Breast epithelium (tissue), 4 donors: ENCODE data around the gene RAET1G. TPM values are rescaled to one million over a fixed set of nuclear protein-coding genes. Genes with fewer than 3 reads are reported as not detected.
A peak's percentile ranks its signal among the peaks of the same experiment; 100 is the strongest.
"Not testable (repeated sequence)": the region's sequence is repeated elsewhere in the genome, so short reads cannot be mapped to it uniquely, and the experiment has no call there.

Experiments used
- DNase-seq, 2 donors: peaks; one replicate each; pipeline ENCODE4 v3.0.0-alpha.2; 2019; ENCODE audit warnings: low spot score in 2 of 2
- H3K27ac ChIP-seq, 2 donors: fragments of 200-600 bp; sonication (generic) in 1 of 2; one replicate each; pipeline ENCODE4 v1.5.1; 2016 to 2019; ENCODE audit warnings: mild to moderate bottlenecking in 1 of 2
- H3K27me3 ChIP-seq, 2 donors: fragments of 200-600 bp; sonication (generic) in 1 of 2; one replicate each; pipeline versions ENCODE4 v1.5.1 to v1.6.0; 2017 to 2019; ENCODE audit warnings: control low read depth in 1 of 2, mild to moderate bottlenecking in 1 of 2
- H3K36me3 ChIP-seq: fragments of 200-600 bp; one replicate; pipeline ENCODE4 v1.5.1; 2019
- H3K4me1 ChIP-seq, 2 donors: fragments of 200-600 bp; sonication (generic); one replicate each; pipeline ENCODE4 v1.5.1; 2016 to 2019; ENCODE audit warnings: control low read depth in 1 of 2
- H3K4me3 ChIP-seq, 3 donors: fragments of 200-600 bp; sonication (generic); 1 replicate in 2 of 3; 2 replicates in 1 of 3; pipeline ENCODE4 v1.5.1; 2016 to 2019; ENCODE audit warnings: mild to moderate bottlenecking in 3 of 3, moderate library complexity in 2 of 3
- H3K9me3 ChIP-seq, 2 donors: fragments of 200-600 bp; sonication (generic) in 1 of 2; one replicate each; pipeline ENCODE4 v1.5.1; 2016 to 2019; ENCODE audit warnings: control low read depth in 1 of 2
- POLR2A ChIP-seq: fragments of 450-650 bp; IDR thresholded peaks from one replicate; pipeline ENCODE4 v1.6.1; 2016; ENCODE audit warnings: antibody characterized with exemption, mild to moderate bottlenecking, moderate library complexity
- POLR2AphosphoS5 ChIP-seq, 3 donors: sonication (generic); formaldehyde crosslinking; IDR thresholded peaks; one replicate each; pipeline ENCODE4 v1.6.1; 2017; ENCODE audit warnings: antibody characterized with exemption in 3 of 3
- intact Hi-C: fragments of 100-400 bp; cut with DNase I; formaldehyde crosslinking; loops from one replicate; pipeline ENCODE4 v1.15.1; 2023; ENCODE audit warnings: low total_unique reads
- total RNA-seq, 3 donors: library from RNA; depleted of rRNA; stranded (reverse); fragments of >200 nt; gene quantifications; one replicate each; pipeline ENCODE4 v1.1.0, GENCODE V29; 2016
- TF ChIP-seq, protein P1 (sequence below), 3 donors: fragments of 450-650 bp; IDR thresholded peaks; one replicate each; pipeline ENCODE4 v1.5.1; 2016 to 2017; ENCODE audit warnings: antibody characterized with exemption in 3 of 3, mild to moderate bottlenecking in 3 of 3, moderate library complexity in 3 of 3

RAET1G gene, protein sequence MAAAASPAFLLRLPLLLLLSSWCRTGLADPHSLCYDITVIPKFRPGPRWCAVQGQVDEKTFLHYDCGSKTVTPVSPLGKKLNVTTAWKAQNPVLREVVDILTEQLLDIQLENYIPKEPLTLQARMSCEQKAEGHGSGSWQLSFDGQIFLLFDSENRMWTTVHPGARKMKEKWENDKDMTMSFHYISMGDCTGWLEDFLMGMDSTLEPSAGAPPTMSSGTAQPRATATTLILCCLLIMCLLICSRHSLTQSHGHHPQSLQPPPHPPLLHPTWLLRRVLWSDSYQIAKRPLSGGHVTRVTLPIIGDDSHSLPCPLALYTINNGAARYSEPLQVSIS
- 1 to 10 TPM in 1 of 3 donors, not detected in 2; 2.2 TPM for total RNA-seq

DNA sequence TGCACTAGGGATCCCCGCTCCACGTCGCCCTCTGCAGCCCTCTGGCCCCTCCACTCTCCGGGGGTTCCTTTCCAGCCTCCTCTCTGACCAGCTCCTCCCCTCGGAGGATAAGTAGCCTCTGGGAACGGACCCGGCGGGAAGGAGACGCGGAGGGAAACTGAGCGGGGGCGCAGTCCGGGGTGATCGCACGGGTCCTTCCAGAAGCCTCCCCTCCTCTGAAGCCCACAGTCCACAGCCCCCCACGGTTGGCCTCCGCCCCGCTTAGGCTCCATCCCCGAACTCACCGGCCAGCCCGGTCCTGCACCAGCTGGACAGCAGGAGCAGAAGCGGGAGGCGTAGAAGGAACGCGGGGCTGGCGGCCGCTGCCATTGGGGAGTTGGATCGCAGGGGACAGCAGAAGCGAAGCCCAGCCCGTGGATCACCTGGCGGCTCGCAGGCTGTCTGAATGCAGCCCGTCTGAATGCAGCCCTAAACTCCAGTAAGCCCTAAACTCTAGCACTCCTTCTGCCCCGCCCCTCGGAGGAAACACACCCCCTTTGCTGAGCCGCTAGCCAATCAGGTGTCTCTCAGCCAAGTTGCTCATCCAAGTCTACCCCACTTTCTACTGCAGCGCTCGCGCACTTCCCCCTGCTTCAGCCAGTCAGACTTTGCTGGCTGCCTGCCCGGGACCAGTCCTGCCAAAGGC lies at the start of gene RAET1G:
Gene RAET1G, minus strand, starts transcription at position 480 of the 685 bp plus-strand sequence. Its CDS starts 111 bp downstream, at position 369.
- Histone ChIP-seq H3K27ac (peak within 1 kb of the TSS in 1 of 2 donors; percentile 6), H3K27me3 (no peaks in the 10 kb centered on the region), H3K9me3 (no peaks in the 10 kb centered on the region), H3K4me3 (peak within 1 kb of the TSS; percentile 38 to 79 (median 59)), H3K36me3 (no peaks in the 10 kb centered on the region), H3K4me1 (peaks cover 0 to 4% of the 10 kb centered on the region in 2 donors)
- TF ChIP-seq, protein P1, sequence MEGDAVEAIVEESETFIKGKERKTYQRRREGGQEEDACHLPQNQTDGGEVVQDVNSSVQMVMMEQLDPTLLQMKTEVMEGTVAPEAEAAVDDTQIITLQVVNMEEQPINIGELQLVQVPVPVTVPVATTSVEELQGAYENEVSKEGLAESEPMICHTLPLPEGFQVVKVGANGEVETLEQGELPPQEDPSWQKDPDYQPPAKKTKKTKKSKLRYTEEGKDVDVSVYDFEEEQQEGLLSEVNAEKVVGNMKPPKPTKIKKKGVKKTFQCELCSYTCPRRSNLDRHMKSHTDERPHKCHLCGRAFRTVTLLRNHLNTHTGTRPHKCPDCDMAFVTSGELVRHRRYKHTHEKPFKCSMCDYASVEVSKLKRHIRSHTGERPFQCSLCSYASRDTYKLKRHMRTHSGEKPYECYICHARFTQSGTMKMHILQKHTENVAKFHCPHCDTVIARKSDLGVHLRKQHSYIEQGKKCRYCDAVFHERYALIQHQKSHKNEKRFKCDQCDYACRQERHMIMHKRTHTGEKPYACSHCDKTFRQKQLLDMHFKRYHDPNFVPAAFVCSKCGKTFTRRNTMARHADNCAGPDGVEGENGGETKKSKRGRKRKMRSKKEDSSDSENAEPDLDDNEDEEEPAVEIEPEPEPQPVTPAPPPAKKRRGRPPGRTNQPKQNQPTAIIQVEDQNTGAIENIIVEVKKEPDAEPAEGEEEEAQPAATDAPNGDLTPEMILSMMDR (IDR thresholded peaks at IDR 0.05): no peak
- TF ChIP-seq POLR2AphosphoS5 (IDR thresholded peaks at IDR 0.05): peak in 2 of 3 donors; percentile 22 to 58
- intact Hi-C loops: no loop called here
- peak; percentile 86 to 87 for DNase-seq

DNA sequence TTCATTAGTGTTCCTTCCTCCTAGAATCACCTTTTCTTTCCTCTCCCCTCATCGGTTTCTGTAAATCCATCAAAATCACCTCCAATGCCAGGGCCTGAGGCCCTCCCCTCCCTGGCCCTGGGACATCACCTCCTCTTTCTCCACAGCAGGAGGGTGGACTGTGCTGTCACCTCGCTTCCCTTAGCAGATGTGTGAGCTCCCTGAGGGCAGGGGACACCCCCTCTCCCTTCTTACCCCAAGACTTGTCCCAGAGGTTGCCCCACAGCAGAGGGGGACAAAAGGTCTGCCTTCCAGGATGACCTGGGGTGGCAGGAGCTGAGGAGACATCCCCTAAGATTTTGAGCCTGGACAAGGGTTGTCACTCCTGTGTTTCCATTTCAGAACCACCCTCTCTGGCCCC lies 46.7 kb upstream of the RAET1G start:
- no peaks in the 10 kb centered on the region for H3K9me3 ChIP-seq
- intact Hi-C loops: no loop called here
- DNase-seq: no peak

DNA sequence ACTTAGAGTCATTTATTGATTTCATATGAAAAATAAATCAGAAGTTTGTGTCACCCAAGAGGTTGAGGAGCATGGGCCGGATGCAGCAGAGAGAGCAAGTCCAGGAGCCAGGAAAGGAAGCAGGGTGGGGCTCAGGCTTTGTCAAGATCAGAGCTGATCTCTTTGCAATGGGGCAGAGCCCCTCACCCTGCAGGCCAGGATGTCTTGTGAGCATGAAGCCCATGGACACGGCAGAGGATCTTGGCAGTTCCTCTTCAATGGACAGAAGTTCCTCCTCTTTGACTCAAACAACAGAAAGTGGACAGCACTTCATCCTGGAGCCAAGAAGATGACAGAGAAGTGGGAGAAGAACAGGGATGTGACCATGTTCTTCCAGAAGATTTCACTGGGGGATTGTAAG lies 46.0 kb upstream of the RAET1G start:
- H3K9me3 ChIP-seq, H3K4me3 ChIP-seq, H3K27ac ChIP-seq, H3K4me1 ChIP-seq, H3K36me3 ChIP-seq, DNase-seq, intact Hi-C loops: not testable (repeated sequence)
- H3K27me3 ChIP-seq: peaks cover 0 to 28% of the 10 kb centered on the region in 2 donors

More for the DNA sequence above, 46.7 kb upstream of the RAET1G start:
- Histone ChIP-seq H3K27me3 (peaks cover 0 to 25% of the 10 kb centered on the region in 2 donors), H3K27ac (no peak overlapping the region), H3K4me1 (no peaks in the 10 kb centered on the region), H3K36me3 (no peaks in the 10 kb centered on the region), H3K4me3 (no peak overlapping the region)
- TF ChIP-seq POLR2AphosphoS5 (IDR thresholded peaks at IDR 0.05) (no peak), POLR2A (no peak)
- TF ChIP-seq, protein P1 (IDR thresholded peaks at IDR 0.05): no peak

DNA sequence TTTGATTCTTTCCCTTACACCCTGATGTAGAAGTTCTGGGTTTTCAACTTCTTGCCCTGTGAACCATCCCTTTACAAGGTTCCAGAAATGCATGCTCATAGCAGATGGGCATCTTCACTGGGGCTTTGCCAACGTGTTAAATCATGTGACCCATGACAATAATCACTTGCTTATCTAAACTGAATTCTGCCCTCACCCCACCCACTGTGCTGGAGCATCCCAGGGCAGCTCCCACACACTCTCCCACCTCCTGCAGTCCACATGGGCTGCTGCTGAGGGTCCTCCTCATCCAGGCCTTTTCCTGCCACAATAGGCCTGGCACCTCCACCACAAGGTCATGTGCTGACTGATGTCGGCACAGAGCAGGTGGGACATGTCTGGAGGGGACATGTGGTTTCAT lies 45.1 kb upstream of the RAET1G start:
- intact Hi-C loops, H3K9me3 ChIP-seq, DNase-seq, H3K27ac ChIP-seq, H3K4me1 ChIP-seq, H3K36me3 ChIP-seq, H3K4me3 ChIP-seq: not testable (repeated sequence)
- peaks cover 0 to 37% of the 10 kb centered on the region in 2 donors for H3K27me3 ChIP-seq

DNA sequence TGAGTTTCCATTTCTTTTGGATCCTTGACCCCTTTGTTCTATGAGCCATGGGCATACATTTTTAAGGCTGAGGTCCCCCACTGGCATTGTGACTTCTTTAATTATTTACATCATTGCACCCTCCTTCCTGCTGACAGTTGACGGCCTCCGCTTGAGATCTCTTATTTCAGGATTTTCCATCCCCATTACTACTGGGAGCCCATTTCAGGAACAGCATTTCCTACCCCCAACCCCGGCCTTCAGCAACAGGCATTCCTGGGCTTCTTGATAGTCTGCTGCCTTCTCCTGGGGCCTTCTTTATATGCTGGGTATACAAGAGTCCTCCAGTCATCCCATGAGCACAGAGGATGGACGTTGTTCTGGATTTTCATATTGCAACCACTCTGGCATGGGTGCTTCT lies 44.7 kb upstream of the RAET1G start:
- Histone ChIP-seq H3K36me3 (no peaks in the 10 kb centered on the region), H3K27ac (no peak overlapping the region), H3K4me3 (no peak overlapping the region), H3K4me1 (peaks cover 0 to 4% of the 10 kb centered on the region in 2 donors), H3K27me3 (peaks cover 0 to 41% of the 10 kb centered on the region in 2 donors), H3K9me3 (no peaks in the 10 kb centered on the region)
- DNase-seq: no peak
- TF ChIP-seq POLR2AphosphoS5 (IDR thresholded peaks at IDR 0.05): no peak
- no peak for TF ChIP-seq POLR2A
- TF ChIP-seq, protein P1 (IDR thresholded peaks at IDR 0.05): no peak
- intact Hi-C loops: no loop called here

DNA sequence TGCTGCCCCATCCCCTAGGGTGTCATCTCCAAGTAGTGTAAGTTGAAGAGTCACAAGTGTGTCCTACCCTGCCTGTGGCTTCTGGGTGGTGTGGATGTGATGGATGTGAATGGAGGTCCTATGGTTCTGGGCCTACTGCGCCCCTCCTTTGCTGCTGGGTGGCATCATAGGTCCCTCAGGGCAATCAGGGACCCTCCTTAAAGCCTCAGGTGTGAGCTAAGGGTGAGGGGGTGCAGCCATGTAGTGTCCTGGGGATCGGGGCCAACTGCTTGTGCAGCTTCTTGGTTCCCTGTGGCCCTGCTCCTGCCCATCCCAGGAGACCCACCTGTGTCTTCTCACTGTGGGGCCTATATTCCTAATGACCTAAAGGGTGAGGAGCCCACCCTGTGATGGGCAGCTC lies 43.4 kb upstream of the RAET1G start:
- peaks cover 0 to 45% of the 10 kb centered on the region in 2 donors for H3K27me3 ChIP-seq
- DNase-seq, intact Hi-C loops, H3K4me1 ChIP-seq, H3K4me3 ChIP-seq, H3K36me3 ChIP-seq, H3K27ac ChIP-seq, H3K9me3 ChIP-seq: not testable (repeated sequence)
